K562 (cell line): ENCODE measurements around the gene CSNK1D. TPM values are rescaled to one million over a fixed set of nuclear protein-coding genes. Genes with fewer than 3 reads are reported as not detected.
A peak's percentile ranks its signal among the peaks of the same experiment; 100 is the strongest.

Experiments used
- ARID1B ChIP-seq: fragments of 450-650 bp; IDR thresholded peaks from 2 replicates; pipeline ENCODE4 v1.6.1; 2016; ENCODE audit warnings: antibody characterized with exemption, mild to moderate bottlenecking, inconsistent platforms
- HNRNPH1 ChIP-seq: fragments of 200-400 bp; formaldehyde crosslinking; optimal IDR thresholded peaks from 2 replicates; pipeline ENCODE3; 2017; ENCODE audit warnings: low read depth, mild to moderate bottlenecking, low read length, moderate library complexity
- KDM4B ChIP-seq, 2 experiments: fragments of 450-650 bp in 1 of 2; sonication (generic) in 1 of 2; IDR thresholded peaks; 2 replicates each; pipeline ENCODE4 v1.6.1; 2016 to 2017; ENCODE audit warnings: borderline replicate concordance in 2 of 2, antibody characterized with exemption in 1 of 2, low read depth in 1 of 2, mild to moderate bottlenecking in 1 of 2
- MED1 ChIP-seq: sonication (generic); formaldehyde crosslinking; IDR thresholded peaks from 2 replicates; pipeline ENCODE4 v1.8.1; 2023; ENCODE audit warnings: missing genetic modification reagents, borderline replicate concordance
- YY1 ChIP-seq, 3 experiments: IDR thresholded peaks; 2 replicates each; pipeline ENCODE4 v1.6.1; 2011; ENCODE audit warnings: low read length in 2 of 3, mild to moderate bottlenecking in 2 of 3, moderate library complexity in 2 of 3, borderline replicate concordance in 1 of 3, control low read depth in 1 of 3, low read depth in 1 of 3; ENCODE audit not compliant: insufficient read depth in 3 of 3, insufficient replicate concordance in 2 of 3, control insufficient read depth in 1 of 3, insufficient read length in 1 of 3; ENCODE audit errors: extremely low read depth in 1 of 3
- ZNF324 ChIP-seq: fragments of 250-450 bp; sonication (Bioruptor Pico); IDR thresholded peaks from 2 replicates; pipeline ENCODE4 v1.4.0; 2020; ENCODE audit warnings: mild to moderate bottlenecking
- ZNF778 ChIP-seq: fragments of 450-650 bp; formaldehyde crosslinking; IDR thresholded peaks from 2 replicates; pipeline ENCODE4 v1.4.0; 2020; ENCODE audit warnings: mild to moderate bottlenecking, moderate library complexity
- polyA plus RNA-seq, 8 experiments: library from polyadenylated mRNA; depleted of rRNA in 4 of 8; stranded (reverse) in 5 of 8; unstranded in 3 of 8; fragments of >200 nt; fragmentation: Nextera tagmentation in 2 of 8; fragmentation: Illumina TruSeq in 1 of 8; extraction: Ambion mirVana in 2 of 8; extraction: Trizol in 1 of 8; gene quantifications; 2 replicates each; pipeline versions ENCODE4 v1.2.1 to v1.2.3, GENCODE V29; 2011 to 2014; ENCODE audit warnings: inconsistent platforms in 1 of 8, missing spikeins in 1 of 8
- total RNA-seq, 7 experiments: library from RNA; depleted of rRNA in 6 of 7; stranded (reverse); fragments of >200 nt in 6 of 7; fragmentation: Illumina TruSeq in 2 of 7; extraction: Trizol in 2 of 7; gene quantifications; 2 replicates each; pipeline versions ENCODE4 v1.2.1 to v1.2.3, GENCODE V29; 2011 to 2021; ENCODE audit warnings: low replicate concordance in 1 of 7
- TF ChIP-seq, protein P1 (sequence below): IDR thresholded peaks from 2 replicates; pipeline ENCODE4 v1.6.1; 2011; ENCODE audit warnings: borderline replicate concordance, low read depth, mild to moderate bottlenecking, moderate library complexity, low read length; ENCODE audit not compliant: insufficient read depth, poor library complexity, severe bottlenecking
- TF ChIP-seq, protein P2 (sequence below): sonication (generic); formaldehyde crosslinking; IDR thresholded peaks from 2 replicates; pipeline ENCODE4 v1.8.0; 2023; ENCODE audit warnings: missing genetic modification reagents, mild to moderate bottlenecking, borderline replicate concordance
- TF ChIP-seq, protein P3 (sequence below): sonication (generic); formaldehyde crosslinking; IDR thresholded peaks from 2 replicates; pipeline ENCODE4 v1.8.0; 2023; ENCODE audit warnings: mild to moderate bottlenecking, missing genetic modification reagents

Gene CSNK1D
- total and polyA plus RNA-seq, 9 of the 15 experiments (the other 6 are each of a cell fraction or from before 2014, with no cell fraction given), result 6.5 to 133 (median 41.3) TPM

DNA sequence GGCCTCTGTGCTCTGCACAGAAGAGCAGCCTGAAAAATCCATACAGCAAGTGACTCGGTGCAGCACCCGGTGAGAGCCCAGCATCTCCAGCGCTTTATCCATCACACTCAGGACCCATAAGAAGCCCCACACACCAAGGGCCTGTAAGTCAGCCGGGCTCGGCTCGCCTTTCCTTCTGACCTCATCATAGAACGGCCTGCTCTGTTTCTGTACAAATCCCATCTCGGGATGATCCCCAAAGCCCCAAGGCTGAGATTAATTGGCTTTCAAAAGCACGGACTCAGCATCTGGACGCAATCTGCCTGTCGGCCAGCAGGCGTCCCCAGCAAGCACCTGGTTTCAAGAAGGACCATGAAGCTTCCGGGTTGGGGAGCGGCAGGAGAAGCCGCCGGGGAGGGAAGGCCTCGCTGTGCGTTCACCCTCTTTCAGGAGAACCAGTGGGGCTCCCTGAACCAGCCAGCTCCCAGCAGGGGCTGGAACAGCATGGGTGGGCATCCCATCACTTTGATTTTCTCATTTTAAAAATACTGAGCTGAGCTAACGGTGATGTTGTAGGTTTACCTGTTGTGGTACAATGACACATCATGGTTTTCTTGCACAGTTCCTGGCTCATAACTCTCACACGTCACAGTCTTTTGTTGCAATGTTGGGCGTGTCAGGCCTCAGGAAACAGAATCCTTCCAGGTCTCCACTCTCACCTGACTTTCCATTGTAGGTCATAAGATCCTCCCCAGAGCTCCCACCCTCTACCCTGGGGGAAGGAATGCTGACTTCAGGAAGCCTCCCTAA, 67.6 kb downstream of the CSNK1D start (continued):
- TF ChIP-seq, protein P1, sequence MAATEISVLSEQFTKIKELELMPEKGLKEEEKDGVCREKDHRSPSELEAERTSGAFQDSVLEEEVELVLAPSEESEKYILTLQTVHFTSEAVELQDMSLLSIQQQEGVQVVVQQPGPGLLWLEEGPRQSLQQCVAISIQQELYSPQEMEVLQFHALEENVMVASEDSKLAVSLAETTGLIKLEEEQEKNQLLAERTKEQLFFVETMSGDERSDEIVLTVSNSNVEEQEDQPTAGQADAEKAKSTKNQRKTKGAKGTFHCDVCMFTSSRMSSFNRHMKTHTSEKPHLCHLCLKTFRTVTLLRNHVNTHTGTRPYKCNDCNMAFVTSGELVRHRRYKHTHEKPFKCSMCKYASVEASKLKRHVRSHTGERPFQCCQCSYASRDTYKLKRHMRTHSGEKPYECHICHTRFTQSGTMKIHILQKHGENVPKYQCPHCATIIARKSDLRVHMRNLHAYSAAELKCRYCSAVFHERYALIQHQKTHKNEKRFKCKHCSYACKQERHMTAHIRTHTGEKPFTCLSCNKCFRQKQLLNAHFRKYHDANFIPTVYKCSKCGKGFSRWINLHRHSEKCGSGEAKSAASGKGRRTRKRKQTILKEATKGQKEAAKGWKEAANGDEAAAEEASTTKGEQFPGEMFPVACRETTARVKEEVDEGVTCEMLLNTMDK, result no peak
- TF ChIP-seq YY1 (IDR thresholded peaks at IDR 0.05; ENCODE audit: borderline replicate concordance in 1 of 3, control insufficient read depth in 1 of 3, extremely low read depth in 1 of 3, insufficient read depth in 3 of 3, insufficient read length in 1 of 3, insufficient replicate concordance in 2 of 3, low read depth in 1 of 3, low read length in 2 of 3) (peak in 2 of 3 experiments; percentile 27 to 36), HNRNPH1 (no peak), ZNF778 (no peak), MED1 (CRISPR knock-in tag) (no peak), ZNF324 (CRISPR knock-in tag) (0 out of 2 replicates have a peak, but pooled peaks have one; percentile 19), KDM4B (IDR thresholded peaks at IDR 0.05; ENCODE audit: borderline replicate concordance in 2 of 2, low read depth in 1 of 2) (0 out of 4 replicates have a peak, but pooled peaks of 1 of the 2 experiments have one; percentile 29), ARID1B (no peak)
- TF ChIP-seq, protein P2, sequence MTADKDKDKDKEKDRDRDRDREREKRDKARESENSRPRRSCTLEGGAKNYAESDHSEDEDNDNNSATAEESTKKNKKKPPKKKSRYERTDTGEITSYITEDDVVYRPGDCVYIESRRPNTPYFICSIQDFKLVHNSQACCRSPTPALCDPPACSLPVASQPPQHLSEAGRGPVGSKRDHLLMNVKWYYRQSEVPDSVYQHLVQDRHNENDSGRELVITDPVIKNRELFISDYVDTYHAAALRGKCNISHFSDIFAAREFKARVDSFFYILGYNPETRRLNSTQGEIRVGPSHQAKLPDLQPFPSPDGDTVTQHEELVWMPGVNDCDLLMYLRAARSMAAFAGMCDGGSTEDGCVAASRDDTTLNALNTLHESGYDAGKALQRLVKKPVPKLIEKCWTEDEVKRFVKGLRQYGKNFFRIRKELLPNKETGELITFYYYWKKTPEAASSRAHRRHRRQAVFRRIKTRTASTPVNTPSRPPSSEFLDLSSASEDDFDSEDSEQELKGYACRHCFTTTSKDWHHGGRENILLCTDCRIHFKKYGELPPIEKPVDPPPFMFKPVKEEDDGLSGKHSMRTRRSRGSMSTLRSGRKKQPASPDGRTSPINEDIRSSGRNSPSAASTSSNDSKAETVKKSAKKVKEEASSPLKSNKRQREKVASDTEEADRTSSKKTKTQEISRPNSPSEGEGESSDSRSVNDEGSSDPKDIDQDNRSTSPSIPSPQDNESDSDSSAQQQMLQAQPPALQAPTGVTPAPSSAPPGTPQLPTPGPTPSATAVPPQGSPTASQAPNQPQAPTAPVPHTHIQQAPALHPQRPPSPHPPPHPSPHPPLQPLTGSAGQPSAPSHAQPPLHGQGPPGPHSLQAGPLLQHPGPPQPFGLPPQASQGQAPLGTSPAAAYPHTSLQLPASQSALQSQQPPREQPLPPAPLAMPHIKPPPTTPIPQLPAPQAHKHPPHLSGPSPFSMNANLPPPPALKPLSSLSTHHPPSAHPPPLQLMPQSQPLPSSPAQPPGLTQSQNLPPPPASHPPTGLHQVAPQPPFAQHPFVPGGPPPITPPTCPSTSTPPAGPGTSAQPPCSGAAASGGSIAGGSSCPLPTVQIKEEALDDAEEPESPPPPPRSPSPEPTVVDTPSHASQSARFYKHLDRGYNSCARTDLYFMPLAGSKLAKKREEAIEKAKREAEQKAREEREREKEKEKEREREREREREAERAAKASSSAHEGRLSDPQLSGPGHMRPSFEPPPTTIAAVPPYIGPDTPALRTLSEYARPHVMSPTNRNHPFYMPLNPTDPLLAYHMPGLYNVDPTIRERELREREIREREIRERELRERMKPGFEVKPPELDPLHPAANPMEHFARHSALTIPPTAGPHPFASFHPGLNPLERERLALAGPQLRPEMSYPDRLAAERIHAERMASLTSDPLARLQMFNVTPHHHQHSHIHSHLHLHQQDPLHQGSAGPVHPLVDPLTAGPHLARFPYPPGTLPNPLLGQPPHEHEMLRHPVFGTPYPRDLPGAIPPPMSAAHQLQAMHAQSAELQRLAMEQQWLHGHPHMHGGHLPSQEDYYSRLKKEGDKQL, result no peak
- TF ChIP-seq, protein P3, sequence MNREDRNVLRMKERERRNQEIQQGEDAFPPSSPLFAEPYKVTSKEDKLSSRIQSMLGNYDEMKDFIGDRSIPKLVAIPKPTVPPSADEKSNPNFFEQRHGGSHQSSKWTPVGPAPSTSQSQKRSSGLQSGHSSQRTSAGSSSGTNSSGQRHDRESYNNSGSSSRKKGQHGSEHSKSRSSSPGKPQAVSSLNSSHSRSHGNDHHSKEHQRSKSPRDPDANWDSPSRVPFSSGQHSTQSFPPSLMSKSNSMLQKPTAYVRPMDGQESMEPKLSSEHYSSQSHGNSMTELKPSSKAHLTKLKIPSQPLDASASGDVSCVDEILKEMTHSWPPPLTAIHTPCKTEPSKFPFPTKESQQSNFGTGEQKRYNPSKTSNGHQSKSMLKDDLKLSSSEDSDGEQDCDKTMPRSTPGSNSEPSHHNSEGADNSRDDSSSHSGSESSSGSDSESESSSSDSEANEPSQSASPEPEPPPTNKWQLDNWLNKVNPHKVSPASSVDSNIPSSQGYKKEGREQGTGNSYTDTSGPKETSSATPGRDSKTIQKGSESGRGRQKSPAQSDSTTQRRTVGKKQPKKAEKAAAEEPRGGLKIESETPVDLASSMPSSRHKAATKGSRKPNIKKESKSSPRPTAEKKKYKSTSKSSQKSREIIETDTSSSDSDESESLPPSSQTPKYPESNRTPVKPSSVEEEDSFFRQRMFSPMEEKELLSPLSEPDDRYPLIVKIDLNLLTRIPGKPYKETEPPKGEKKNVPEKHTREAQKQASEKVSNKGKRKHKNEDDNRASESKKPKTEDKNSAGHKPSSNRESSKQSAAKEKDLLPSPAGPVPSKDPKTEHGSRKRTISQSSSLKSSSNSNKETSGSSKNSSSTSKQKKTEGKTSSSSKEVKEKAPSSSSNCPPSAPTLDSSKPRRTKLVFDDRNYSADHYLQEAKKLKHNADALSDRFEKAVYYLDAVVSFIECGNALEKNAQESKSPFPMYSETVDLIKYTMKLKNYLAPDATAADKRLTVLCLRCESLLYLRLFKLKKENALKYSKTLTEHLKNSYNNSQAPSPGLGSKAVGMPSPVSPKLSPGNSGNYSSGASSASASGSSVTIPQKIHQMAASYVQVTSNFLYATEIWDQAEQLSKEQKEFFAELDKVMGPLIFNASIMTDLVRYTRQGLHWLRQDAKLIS (CRISPR knock-in tag), result no peak
